ENCODE measurements around the gene NFIA. TPM values are rescaled to one million over a fixed set of nuclear protein-coding genes. Genes with fewer than 3 reads are reported as not detected.

The NFIA gene
- polyA plus RNA-seq, 3 donors = 1.4 to 5.3 (median 2.4) TPM

GRCh38 chr1:61055110-61055614 lies 27.2 kb upstream of the NFIA start:
- Mint-ChIP-seq H3K27me3 (ENCODE audit: low read depth in 3 of 3) (peaks cover 58 to 71% (median 62%) of the 10 kb centered on the region in 3 donors), H3K36me3 (peaks cover 13 to 24% of the 10 kb centered on the region in 2 donors), H3K27ac (no peak overlapping the region), H3K4me1 (peaks cover 63% of the 10 kb centered on the region), H3K9me3 (peaks cover 0 to 9% (median 5%) of the 10 kb centered on the region in 7 donors), H3K4me3 (peak overlapping the region in 1 of 2 donors; percentile 19)
- peaks cover 54 to 65% of the 10 kb centered on the region in 2 donors for H3K27me3 ChIP-seq (ENCODE audit: control insufficient read depth in 2 of 2, insufficient read depth in 2 of 2, low read length in 2 of 2)
- no peak for TF ChIP-seq CTCF (IDR thresholded peaks at IDR 0.05)
- no peaks in the 10 kb centered on the region for H3K36me3 ChIP-seq (replicated peaks in 1 of 2; ENCODE audit: control insufficient read depth in 1 of 2, insufficient read depth in 2 of 2, low read length in 2 of 2)
- H3K4me3 ChIP-seq (replicated peaks in 1 of 3; ENCODE audit: low read depth in 2 of 3, low read length in 3 of 3) = no peak overlapping the region
- no peak for DNase-seq
- H2AFZ ChIP-seq (ENCODE audit: insufficient read depth, low read depth, low read length, poor library complexity, severe bottlenecking) = no peak overlapping the region
- no peak overlapping the region for H3K27ac ChIP-seq (ENCODE audit: low read depth in 1 of 2, low read length in 2 of 2)
- intact Hi-C loops (cut with micrococcal nuclease) = no loop called here
- H3K9me3 ChIP-seq (replicated peaks in 1 of 2; ENCODE audit: control insufficient read depth in 1 of 2, insufficient read depth in 1 of 2, low read length in 2 of 2) = peaks cover 0 to 8% of the 10 kb centered on the region in 2 donors
- peaks cover 41 to 69% of the 10 kb centered on the region in 2 donors for H3K4me1 ChIP-seq (ENCODE audit: control insufficient read depth in 1 of 2, insufficient read depth in 2 of 2, low read length in 2 of 2)
- no peaks in the 10 kb centered on the region for H3K79me2 ChIP-seq (ENCODE audit: insufficient read depth, low read length)
- H3K9ac ChIP-seq (ENCODE audit: insufficient read depth, low read length, poor library complexity, severe bottlenecking) = no peak overlapping the region
- no peak overlapping the region for H3K4me2 ChIP-seq (replicated peaks; ENCODE audit: extremely low read depth, low read length, poor library complexity, severe bottlenecking)
- no peaks in the 10 kb centered on the region for H4K20me1 ChIP-seq (ENCODE audit: insufficient read depth, low read length)

DNA sequence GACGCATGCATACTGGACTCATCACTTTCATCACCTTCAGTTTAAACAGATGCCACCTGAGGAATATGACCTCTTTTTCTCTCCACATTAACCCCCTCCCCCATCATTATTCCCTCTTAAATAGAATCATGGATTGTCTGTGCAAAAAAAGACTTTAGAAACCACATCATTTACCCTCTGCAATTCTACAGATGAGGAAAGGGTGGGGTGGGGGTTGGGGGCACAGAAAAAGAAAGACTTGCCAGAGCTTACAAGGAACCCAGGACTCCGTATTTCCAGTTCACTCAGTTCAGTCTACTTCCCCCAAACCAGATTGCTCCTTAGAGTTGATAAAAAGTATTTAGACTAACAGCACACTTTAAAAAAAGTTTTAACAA lies 26.2 kb upstream of the NFIA start:
- H3K4me2 ChIP-seq (replicated peaks; ENCODE audit: extremely low read depth, low read length, poor library complexity, severe bottlenecking) = peak overlapping the region; percentile 98
- H4K20me1 ChIP-seq (ENCODE audit: insufficient read depth, low read length) = no peaks in the 10 kb centered on the region
- no peaks in the 10 kb centered on the region for H3K79me2 ChIP-seq (ENCODE audit: insufficient read depth, low read length)
- H3K36me3 ChIP-seq (replicated peaks in 1 of 2; ENCODE audit: control insufficient read depth in 1 of 2, insufficient read depth in 2 of 2, low read length in 2 of 2) = no peaks in the 10 kb centered on the region
- H2AFZ ChIP-seq (ENCODE audit: insufficient read depth, low read depth, low read length, poor library complexity, severe bottlenecking) = no peak overlapping the region
- H3K9ac ChIP-seq (ENCODE audit: insufficient read depth, low read length, poor library complexity, severe bottlenecking) = no peak overlapping the region
- intact Hi-C loops (cut with micrococcal nuclease) = no loop called here
- Mint-ChIP-seq H3K4me3 (peak overlapping the region; percentile 92 to 94), H3K9me3 (peaks cover 0 to 9% (median 5%) of the 10 kb centered on the region in 7 donors), H3K27me3 (ENCODE audit: low read depth in 3 of 3) (peaks cover 57 to 64% (median 60%) of the 10 kb centered on the region in 3 donors), H3K4me1 (peaks cover 62% of the 10 kb centered on the region), H3K27ac (no peak overlapping the region), H3K36me3 (peaks cover 13 to 24% of the 10 kb centered on the region in 2 donors)
- peaks cover 39 to 62% of the 10 kb centered on the region in 2 donors for H3K4me1 ChIP-seq (ENCODE audit: control insufficient read depth in 1 of 2, insufficient read depth in 2 of 2, low read length in 2 of 2)
- H3K27ac ChIP-seq (ENCODE audit: low read depth in 1 of 2, low read length in 2 of 2) = no peak overlapping the region
- peak overlapping the region in 1 of 3 experiments; percentile 92 for H3K4me3 ChIP-seq (replicated peaks in 1 of 3; ENCODE audit: low read depth in 2 of 3, low read length in 3 of 3)
- H3K9me3 ChIP-seq (replicated peaks in 1 of 2; ENCODE audit: control insufficient read depth in 1 of 2, insufficient read depth in 1 of 2, low read length in 2 of 2) = peaks cover 0 to 8% of the 10 kb centered on the region in 2 donors
- no CpG with 5 or more reads among the region's 2 CpGs for WGBS (ENCODE audit: insufficient coverage)
- DNase-seq = no peak
- no peak for TF ChIP-seq CTCF (IDR thresholded peaks at IDR 0.05)
- peaks cover 52 to 62% of the 10 kb centered on the region in 2 donors for H3K27me3 ChIP-seq (ENCODE audit: control insufficient read depth in 2 of 2, insufficient read depth in 2 of 2, low read length in 2 of 2)
